Caki2 (cell line): ENCODE data around the gene TCF4. TPM values are rescaled to one million over a fixed set of nuclear protein-coding genes. Genes with fewer than 3 reads are reported as not detected.

Experiments
- DNase-seq: peaks from one replicate; pipeline ENCODE4 v3.0.0-alpha.2; 2015; ENCODE audit warnings: low read depth
- in situ Hi-C: cut with HindIII; loops from 2 replicates; pipeline ENCODE4 v1.10.0; 2016; ENCODE audit warnings: low sequenced_read_pairs, low pct_unique_long_range_greater_than_20kb, mixed read lengths
- total RNA-seq: library from RNA; depleted of rRNA; stranded (reverse); fragments of >200 nt; shearing (Covaris generic); gene quantifications from 2 replicates; pipeline ENCODE4 v1.2.3, GENCODE V29; 2014; ENCODE audit warnings: low replicate concordance

TCF4 gene
- total RNA-seq, 1 experiment from 2014 or later = 9.5 TPM

DNA sequence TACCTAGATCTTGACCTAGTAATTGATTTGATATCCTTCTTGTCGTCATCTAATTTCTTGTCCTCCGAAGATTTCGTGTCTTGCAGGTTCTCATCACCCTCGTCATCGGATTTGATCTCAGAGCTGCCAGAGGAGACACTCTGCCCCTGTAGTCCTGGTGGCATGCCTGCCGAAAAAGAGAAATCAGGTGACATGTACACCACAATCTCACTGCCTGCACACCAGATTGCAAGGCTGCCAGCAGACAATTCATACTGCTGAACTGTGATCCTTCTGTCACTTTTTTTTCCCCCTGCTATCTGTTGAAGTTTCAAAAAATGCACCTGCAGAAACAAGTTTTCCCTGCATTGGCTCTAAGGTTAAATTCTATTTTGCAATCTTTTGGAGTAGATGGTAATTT lies 355.5 kb downstream of the TCF4 start:
- in situ Hi-C loops = no loop called here
- no peak for DNase-seq

DNA sequence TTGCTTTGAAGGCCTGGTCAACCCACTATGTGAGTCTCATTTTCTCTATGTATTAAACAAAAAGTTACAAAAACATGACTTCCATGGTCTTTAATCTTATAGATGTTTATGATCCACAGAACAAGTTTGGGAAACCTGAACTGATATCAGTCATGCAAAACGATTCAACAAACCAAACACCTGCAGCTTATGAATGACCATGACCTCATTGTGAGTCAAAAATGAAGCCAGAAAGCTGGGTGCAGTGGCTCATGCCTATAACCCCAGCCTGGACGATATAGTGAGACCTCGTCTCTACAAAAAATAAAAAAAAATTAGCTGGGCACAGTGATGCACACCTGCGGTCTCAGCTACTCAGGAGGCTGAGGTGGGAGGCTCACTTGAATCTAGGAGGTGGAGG lies 358.3 kb downstream of the TCF4 start:
- in situ Hi-C loops = no loop called here
- no peak for DNase-seq

GRCh38 chr18:55228707-55229106 lies 359.3 kb downstream of the TCF4 start:
- in situ Hi-C loops = no loop called here
- no peak for DNase-seq

- DNase-seq = no peak
- in situ Hi-C loops = no loop called here
Measured at GRCh38 chr18:55228191-55228590, 359.8 kb downstream of the TCF4 start.

DNA sequence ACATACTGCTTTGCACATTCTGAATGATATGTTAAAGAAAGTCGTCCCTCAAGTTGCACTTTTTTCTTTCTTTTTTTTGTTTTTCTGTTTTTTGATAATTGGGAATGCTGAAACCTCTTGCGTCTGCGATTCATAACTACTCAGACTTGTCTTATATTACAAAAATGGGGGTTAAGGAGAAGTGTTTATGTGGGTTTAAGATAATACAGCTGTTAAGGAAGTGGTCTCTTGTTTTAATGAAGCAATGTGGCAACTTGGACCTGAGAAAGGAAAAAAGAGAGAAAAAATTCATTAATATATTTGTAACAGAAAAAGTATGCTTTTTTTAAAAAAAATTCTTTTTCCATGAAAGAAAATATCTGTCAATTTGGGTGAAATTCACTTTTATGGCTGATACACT lies 360.2 kb downstream of the TCF4 start:
- in situ Hi-C loops = no loop called here
- DNase-seq = no peak

GRCh38 chr18:55226044-55226443 lies 361.9 kb downstream of the TCF4 start:
- DNase-seq = no peak
- in situ Hi-C loops = no loop called here

DNA sequence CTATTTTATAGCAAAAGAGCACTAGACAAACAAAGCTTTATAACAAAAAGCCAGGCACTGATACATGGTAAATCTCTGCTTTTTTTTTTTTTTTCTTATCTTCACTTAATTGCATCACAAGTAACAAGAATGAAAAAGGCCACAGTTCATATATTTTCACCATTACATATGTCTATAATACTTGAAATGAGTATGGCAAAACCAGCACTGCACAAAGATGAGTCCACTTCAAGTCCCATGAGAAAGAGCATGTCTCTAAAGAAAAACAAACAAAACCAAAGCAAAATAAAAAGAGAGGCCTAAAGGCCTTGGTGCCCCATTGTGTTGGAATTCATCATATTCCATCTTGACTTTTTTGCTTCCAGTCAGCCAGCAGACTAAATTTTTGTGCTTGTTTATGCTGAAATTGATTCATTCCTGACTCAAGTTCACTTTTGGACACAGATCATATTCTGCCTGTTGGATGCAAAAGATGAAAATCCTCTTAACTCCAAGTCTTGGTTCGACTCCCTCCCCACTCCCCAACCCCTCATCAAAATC lies 363.8 kb downstream of the TCF4 start:
- DNase-seq = no peak
- in situ Hi-C loops = no loop called here

DNA sequence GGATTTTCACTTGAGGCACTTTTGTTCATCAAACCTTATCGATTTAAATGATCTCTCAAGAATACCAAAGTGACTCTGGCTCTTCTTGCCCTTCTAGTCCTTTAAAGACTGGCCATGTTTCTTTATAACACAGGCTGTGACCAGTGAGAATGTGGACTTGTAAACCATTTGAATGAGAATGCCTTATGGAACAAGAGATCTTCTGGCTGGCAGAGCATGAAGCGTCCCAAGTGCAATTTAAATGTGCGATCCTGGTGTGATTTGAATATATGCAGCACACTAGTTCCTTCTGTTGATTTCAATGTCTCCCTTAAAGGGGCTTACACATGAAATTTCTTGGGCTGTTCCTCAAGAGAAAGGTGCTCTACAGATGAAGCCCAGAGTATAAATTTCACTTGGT lies 366.4 kb downstream of the TCF4 start:
- in situ Hi-C loops = no loop called here
- no peak for DNase-seq

DNA sequence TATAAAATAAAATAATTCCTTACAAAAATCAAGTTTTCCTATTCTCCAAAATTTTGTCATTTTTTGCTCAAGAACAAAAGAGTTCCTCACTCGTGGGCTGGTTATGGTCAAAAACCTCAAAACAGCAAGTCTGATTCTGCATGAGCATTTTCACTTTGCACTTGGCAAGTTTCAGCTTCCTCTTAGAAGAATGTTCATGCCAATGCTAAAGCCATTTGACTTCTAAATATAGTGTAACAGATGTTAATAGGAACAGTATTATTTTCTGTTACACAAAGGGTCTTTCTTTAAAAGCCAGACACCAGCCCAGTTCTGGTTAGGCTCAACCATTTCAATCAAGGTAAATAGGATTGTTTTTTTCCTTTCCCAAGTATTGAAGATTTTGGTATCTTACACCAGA lies 367.5 kb downstream of the TCF4 start:
- in situ Hi-C loops = no loop called here
- DNase-seq = no peak

GRCh38 chr18:55219823-55220222 lies 368.2 kb downstream of the TCF4 start:
- no peak for DNase-seq
- in situ Hi-C loops = no loop called here

GRCh38 chr18:55219059-55219458 lies 368.9 kb downstream of the TCF4 start:
- DNase-seq = no peak
- in situ Hi-C loops = no loop called here

GRCh38 chr18:55214969-55215368 lies 373.0 kb downstream of the TCF4 start:
- in situ Hi-C loops = no loop called here
- DNase-seq = no peak

DNA sequence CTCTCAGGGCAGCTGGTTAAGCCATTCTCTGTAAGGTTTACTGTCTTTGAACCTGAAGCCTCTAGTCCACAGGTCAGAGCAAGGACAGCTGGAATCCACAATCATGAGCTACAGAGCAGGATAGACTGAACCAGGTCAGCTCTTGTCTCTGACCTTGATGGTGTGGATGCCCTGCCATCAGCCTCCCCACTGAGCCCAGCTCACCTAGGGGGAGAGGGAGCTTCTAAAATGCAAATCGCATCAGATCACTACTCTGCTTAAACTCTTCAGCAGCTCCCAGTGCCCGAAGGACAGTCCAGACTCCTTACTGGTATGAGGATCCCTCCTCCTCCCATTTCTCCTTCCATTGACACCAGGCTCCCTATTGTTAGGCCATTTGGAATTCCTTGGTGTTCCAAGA lies 373.5 kb downstream of the TCF4 start:
- no peak for DNase-seq
- in situ Hi-C loops = no loop called here

DNA sequence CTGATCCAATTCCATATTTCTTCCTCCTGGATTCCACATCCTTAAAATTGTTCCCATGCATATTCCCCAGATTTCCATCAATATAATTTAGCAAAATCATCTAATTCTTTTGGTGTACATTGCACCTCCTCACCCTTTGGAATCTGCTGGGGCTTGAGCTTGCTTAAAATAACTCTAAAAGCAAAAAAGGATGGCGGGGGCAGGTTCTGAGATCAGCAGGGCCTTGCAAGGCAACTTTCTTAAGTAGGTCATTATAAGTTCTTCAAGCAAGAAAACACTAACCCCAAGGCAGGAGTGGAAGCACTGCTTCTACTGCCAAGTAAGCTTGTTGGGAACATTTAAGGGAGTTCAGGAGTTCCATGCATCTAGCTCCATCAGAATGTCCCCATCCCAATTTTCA lies 374.4 kb downstream of the TCF4 start:
- no peak for DNase-seq
- in situ Hi-C loops = no loop called here

DNA sequence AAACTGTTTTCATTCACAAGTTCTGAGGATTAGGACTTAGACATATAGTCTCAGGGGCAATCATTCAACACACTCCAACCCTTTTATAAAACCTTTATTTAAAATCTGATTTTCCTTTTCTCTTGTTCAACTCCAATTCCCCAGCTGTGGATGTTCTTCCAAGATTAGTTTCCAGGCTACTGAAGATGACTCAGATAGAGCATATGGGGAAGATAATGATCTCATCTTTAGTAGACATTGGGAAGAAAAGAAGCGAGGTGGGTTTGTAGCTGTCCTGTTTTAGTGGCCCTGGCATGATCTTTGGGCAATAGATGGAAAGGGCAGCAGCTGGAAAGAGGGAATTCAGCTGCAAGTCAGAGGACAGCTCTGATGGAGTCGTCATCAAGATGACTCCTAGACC lies 381.1 kb downstream of the TCF4 start:
- in situ Hi-C loops = no loop called here
- no peak for DNase-seq

- in situ Hi-C loops = no loop called here
- DNase-seq = no peak
Measured at GRCh38 chr18:55202232-55202917, 385.6 kb downstream of the TCF4 start.

- in situ Hi-C loops = no loop called here
- no peak for DNase-seq
Measured at GRCh38 chr18:55199291-55199963, 388.6 kb downstream of the TCF4 start.

GRCh38 chr18:55195863-55196262 lies 392.1 kb downstream of the TCF4 start:
- DNase-seq = no peak
- in situ Hi-C loops = no loop called here

DNA sequence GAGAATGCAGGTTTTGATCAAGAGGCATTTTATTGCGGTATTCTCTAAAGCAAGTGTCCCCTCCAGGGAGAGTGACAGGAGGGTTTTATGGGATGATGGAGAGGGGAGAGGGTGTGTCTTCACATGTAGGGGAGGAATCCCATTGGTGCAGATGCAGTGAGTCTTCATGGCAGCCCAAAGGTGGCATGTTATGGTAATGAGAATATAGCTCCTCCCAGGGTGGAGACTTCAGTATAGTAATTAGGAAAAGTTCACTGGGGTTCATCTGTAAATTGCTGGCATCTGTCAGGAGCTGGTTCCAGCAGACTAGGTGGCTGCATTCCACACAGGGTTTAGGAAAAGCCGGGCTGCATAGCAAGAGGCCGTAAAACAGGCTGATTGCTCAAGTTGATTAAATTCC lies 398.0 kb downstream of the TCF4 start:
- in situ Hi-C loops = no loop called here
- no peak for DNase-seq

- in situ Hi-C loops = no loop called here
Measured at GRCh38 chr18:55186588-55186987, 401.4 kb downstream of the TCF4 start.

More at GRCh38 chr18:55186588-55186987, 401.4 kb downstream of the TCF4 start:
- no peak for DNase-seq
